GM12878 (cell line): ENCODE measurements around the gene CYSLTR2. TPM values are rescaled to one million over a fixed set of nuclear protein-coding genes. Genes with fewer than 3 reads are reported as not detected.

ENCODE experiments used
- ATAC-seq: fragments of 200-7000 bp; cut with Tn5 transposase; 3 replicates; pipeline ENCODE4 v1.9.1; 2020; ENCODE audit warnings: mild to moderate bottlenecking, moderate library complexity
- BruUV-seq: library from RNA; stranded (reverse); fragments of 400-500 nt; replicated peaks from 2 replicates; lab custom pipeline; 2021; lab: Mats Ljungman, UMichigan
- CTCF ChIA-PET: fragments of 300-600 bp; sonication (Branson Sonifier 250); formaldehyde crosslinking; extraction: SDS; loops from one replicate; lab custom pipeline; 2021; ENCODE audit warnings: inconsistent platforms; lab: Yijun Ruan, JAX
- POLR2A ChIA-PET: fragments of 350-600 bp; formaldehyde crosslinking; extraction: SDS; loops from one replicate; lab custom pipeline; 2021; ENCODE audit warnings: inconsistent platforms; lab: Charles Lee
- RAD21 ChIA-PET: fragments of 300-600 bp; sonication (Branson Sonifier 250); formaldehyde crosslinking; loops from one replicate; lab custom pipeline; 2023; ENCODE audit warnings: antibody characterized with exemption; ENCODE audit not compliant: unreplicated experiment; lab: Charles Lee
- SMC1A ChIA-PET: fragments of 300-600 bp; sonication (Branson Sonifier 250); formaldehyde crosslinking; loops from one replicate; lab custom pipeline; 2023; ENCODE audit not compliant: unreplicated experiment, uncharacterized antibody; lab: Charles Lee
- DNase-seq: peaks from one replicate; pipeline ENCODE4 v3.0.0-alpha.2; 2011; ENCODE audit warnings: low read depth, low spot score
- FAIRE-seq: peaks from 3 replicates; lab custom pipeline; 2011; peaks lifted over from hg19 to GRCh38; lab: Jason Lieb, UNC
- H2AFZ ChIP-seq: 2 replicates; pipeline ENCODE4 v1.6.0; 2011; ENCODE audit warnings: low read depth, low read length, control low read depth; ENCODE audit not compliant: control insufficient read depth
- H3K27ac ChIP-seq: 2 replicates; pipeline ENCODE4 v1.5.1; 2011; ENCODE audit warnings: control low read depth; ENCODE audit not compliant: control insufficient read depth, insufficient read depth
- H3K27me3 ChIP-seq, 2 experiments: replicated peaks in 1 of 2; 2 replicates each; pipeline versions ENCODE4 v1.6.0 to v1.6.1; 2011; ENCODE audit warnings: low read length in 1 of 2; ENCODE audit not compliant: control insufficient read depth in 2 of 2, insufficient read depth in 2 of 2
- H3K36me3 ChIP-seq, 2 experiments: 2 replicates each; pipeline ENCODE4 v1.5.1; 2011; ENCODE audit warnings: low read length in 1 of 2; ENCODE audit not compliant: control insufficient read depth in 2 of 2, insufficient read depth in 2 of 2
- H3K4me1 ChIP-seq: 2 replicates; pipeline ENCODE4 v1.6.1; 2011; ENCODE audit warnings: mild to moderate bottlenecking, low read length, moderate library complexity, mixed read lengths; ENCODE audit not compliant: control insufficient read depth, insufficient read depth
- H3K4me2 ChIP-seq: 2 replicates; pipeline ENCODE4 v1.6.0; 2011; ENCODE audit warnings: control low read depth; ENCODE audit not compliant: control insufficient read depth, insufficient read depth
- H3K4me3 ChIP-seq: fragments of 200-600 bp; sonication (generic); 2 replicates; pipeline ENCODE4 v1.5.1; 2016
- H3K79me2 ChIP-seq: 2 replicates; pipeline ENCODE4 v1.6.0; 2011; ENCODE audit warnings: low read length; ENCODE audit not compliant: control insufficient read depth, insufficient read depth
- H3K9ac ChIP-seq: 2 replicates; pipeline ENCODE4 v1.8.0; 2011; ENCODE audit warnings: low read length, control low read depth, mixed read lengths; ENCODE audit not compliant: control insufficient read depth, insufficient read depth
- H3K9me3 ChIP-seq: replicated peaks from 3 replicates; pipeline ENCODE4 v1.5.1; 2011; ENCODE audit warnings: mild to moderate bottlenecking, low read length; ENCODE audit not compliant: control insufficient read depth, insufficient read depth
- H4K20me1 ChIP-seq: 2 replicates; pipeline ENCODE4 v1.6.0; 2011; ENCODE audit not compliant: control insufficient read depth, insufficient read depth
- BCL11A ChIP-seq: IDR thresholded peaks from 2 replicates; pipeline ENCODE4 v1.6.1; 2011; ENCODE audit warnings: low read depth, low read length
- CEBPB ChIP-seq, 2 experiments: fragments of 150-350 bp in 1 of 2; IDR thresholded peaks; 2 replicates each; pipeline ENCODE4 v1.6.1; 2012 to 2014; ENCODE audit warnings: low read depth in 2 of 2, low read length in 2 of 2, borderline replicate concordance in 1 of 2, inconsistent platforms in 1 of 2
- EED ChIP-seq: sonication (generic); IDR thresholded peaks from 2 replicates; pipeline ENCODE4 v1.6.1; 2016; ENCODE audit warnings: antibody characterized with exemption, low read depth
- EP300 ChIP-seq, 2 experiments: fragments of 150-350 bp in 1 of 2; IDR thresholded peaks; 2 replicates each; pipeline ENCODE4 v1.6.1; 2011 to 2012; ENCODE audit warnings: low read depth in 2 of 2, low read length in 2 of 2, borderline replicate concordance in 1 of 2, improper control_type of control experiment in 1 of 2, inconsistent platforms in 1 of 2; ENCODE audit not compliant: control insufficient read depth in 1 of 2
- IKZF1 ChIP-seq: fragments of 450-650 bp; conservative IDR thresholded peaks from 2 replicates; pipeline ENCODE4 v1.6.1; 2017; ENCODE audit warnings: antibody characterized with exemption, mild to moderate bottlenecking
- IKZF2 ChIP-seq, 2 experiments: fragments of 450-650 bp; IDR thresholded peaks; 2 replicates each; pipeline ENCODE4 v1.6.1; 2017; ENCODE audit warnings: mild to moderate bottlenecking in 2 of 2, moderate library complexity in 2 of 2
- KLF5 ChIP-seq: fragments of 450-650 bp; IDR thresholded peaks from 2 replicates; pipeline ENCODE4 v1.6.1; 2014; ENCODE audit warnings: mild to moderate bottlenecking; ENCODE audit not compliant: partially characterized antibody
- SMAD5 ChIP-seq: IDR thresholded peaks from 2 replicates; pipeline ENCODE4 v1.6.1; 2016; ENCODE audit warnings: antibody characterized with exemption, low read depth
- TBL1XR1 ChIP-seq: IDR thresholded peaks from 2 replicates; pipeline ENCODE4 v1.6.1; 2012; ENCODE audit warnings: low read depth, low read length, improper control_type of control experiment
- WGBS: methylation state at CpG from one replicate; pipeline ENCODE4 v1.1.6; 2016; ENCODE audit warnings: low lambda C conversion rate; ENCODE audit not compliant: insufficient replicate concordance, insufficient coverage; ENCODE audit errors: missing lambda C conversion rate; 5-methylcytosine and 5-hydroxymethylcytosine counted together
- in situ Hi-C: fragments of 300-500 bp; cut with MboI; formaldehyde crosslinking; loops from 9 replicates; pipeline ENCODE4 v1.14.3; 2018; ENCODE audit warnings: mixed read lengths
- intact Hi-C: fragments of 100-400 bp; cut with micrococcal nuclease; formaldehyde crosslinking; loops from one replicate; pipeline ENCODE4 v1.14.2; 2022; ENCODE audit not compliant: unreplicated experiment
- polyA plus RNA-seq, 11 experiments: library from polyadenylated mRNA; depleted of rRNA in 4 of 11; unstranded in 6 of 11; stranded (reverse) in 5 of 11; fragments of >200 nt; fragmentation: Nextera tagmentation in 4 of 11; fragmentation: Illumina TruSeq in 1 of 11; extraction: Ambion mirVana in 4 of 11; extraction: Trizol in 1 of 11; gene quantifications; 1 replicate in 1 of 11; 2 replicates in 10 of 11; pipeline versions ENCODE4 v1.2.1 to v1.2.3, GENCODE V29; 2011 to 2016; ENCODE audit warnings: inconsistent platforms in 2 of 11, missing spikeins in 2 of 11, low read depth in 1 of 11
- total RNA-seq, 4 experiments: library from RNA; depleted of rRNA in 3 of 4; stranded (reverse); fragments of >200 nt in 3 of 4; fragmentation: Illumina TruSeq in 1 of 4; extraction: Trizol in 1 of 4; gene quantifications; 2 replicates each; pipeline versions ENCODE4 v1.2.1 to v1.2.3, GENCODE V29; 2013 to 2021
- TF ChIP-seq, protein P1 (sequence below): IDR thresholded peaks from 2 replicates; pipeline ENCODE4 v1.6.1; 2011; ENCODE audit warnings: low read depth, low read length, improper control_type of control experiment, borderline replicate concordance
- TF ChIP-seq, protein P2 (sequence below): fragments of 450-650 bp; IDR thresholded peaks from 2 replicates; pipeline ENCODE4 v1.6.1; 2016; ENCODE audit warnings: mild to moderate bottlenecking
- TF ChIP-seq, protein P3 (sequence below): fragments of 450-650 bp; IDR thresholded peaks from 2 replicates; pipeline ENCODE4 v1.6.1; 2017; ENCODE audit warnings: mild to moderate bottlenecking, low read depth, inconsistent platforms; ENCODE audit not compliant: poor library complexity, severe bottlenecking

Gene CYSLTR2
- total and polyA plus RNA-seq, 10 of the 15 experiments (the other 5 are each of a cell fraction or from before 2014, with no cell fraction given): 0.02 to 0.08 (median 0.03) TPM; not detected in 5

GRCh38 chr13:48626077-48626449 is 27.7 kb upstream of the CYSLTR2 start:
- Histone ChIP-seq H3K27me3 (no peaks in the 10 kb centered on the region), H3K27ac (no peak overlapping the region), H3K4me2 (no peak overlapping the region), H4K20me1 (no peaks in the 10 kb centered on the region), H3K9ac (no peak overlapping the region), H3K79me2 (no peaks in the 10 kb centered on the region), H2AFZ (no peak overlapping the region), H3K9me3 (peaks cover 4% of the 10 kb centered on the region; the same call in 2 of the 3 replicates), H3K4me1 (no peaks in the 10 kb centered on the region), H3K4me3 (no peak overlapping the region)
- ChIA-PET POLR2A (no interaction called here), RAD21 (no interaction called here), CTCF (no interaction called here)
- ATAC-seq: no peak
- TF ChIP-seq CEBPB (IDR thresholded peaks at IDR 0.05; ENCODE audit: borderline replicate concordance in 1 of 2, low read depth in 2 of 2, low read length in 2 of 2) (no peak), IKZF2 (IDR thresholded peaks at IDR 0.05) (no peak)
- TF ChIP-seq, all 136 proteins: peak for 0
- DNase-seq (no peak), FAIRE-seq (no peak)
- no peaks in the 10 kb centered on the region for H3K36me3 ChIP-seq
- 0% methylated on average over 1 of the region's 1 CpG for WGBS
- SMC1A ChIA-PET: no interaction called here
- BruUV-seq: no TSS peak
- intact Hi-C loops (no loop called here), in situ Hi-C loops (no loop called here)

- RAD21 ChIA-PET: no interaction called here
- CTCF ChIA-PET: no interaction called here
- no peak for TF ChIP-seq TBL1XR1
- TF ChIP-seq BCL11A: no peak
- no peak for TF ChIP-seq EED
- TF ChIP-seq, protein P1, sequence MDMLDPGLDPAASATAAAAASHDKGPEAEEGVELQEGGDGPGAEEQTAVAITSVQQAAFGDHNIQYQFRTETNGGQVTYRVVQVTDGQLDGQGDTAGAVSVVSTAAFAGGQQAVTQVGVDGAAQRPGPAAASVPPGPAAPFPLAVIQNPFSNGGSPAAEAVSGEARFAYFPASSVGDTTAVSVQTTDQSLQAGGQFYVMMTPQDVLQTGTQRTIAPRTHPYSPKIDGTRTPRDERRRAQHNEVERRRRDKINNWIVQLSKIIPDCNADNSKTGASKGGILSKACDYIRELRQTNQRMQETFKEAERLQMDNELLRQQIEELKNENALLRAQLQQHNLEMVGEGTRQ: no peak
- no peak for TF ChIP-seq EP300 (IDR thresholded peaks at IDR 0.05; ENCODE audit: borderline replicate concordance in 1 of 2, control insufficient read depth in 1 of 2, low read depth in 2 of 2, low read length in 2 of 2)
- TF ChIP-seq IKZF1: no peak
- TF ChIP-seq, protein P2, sequence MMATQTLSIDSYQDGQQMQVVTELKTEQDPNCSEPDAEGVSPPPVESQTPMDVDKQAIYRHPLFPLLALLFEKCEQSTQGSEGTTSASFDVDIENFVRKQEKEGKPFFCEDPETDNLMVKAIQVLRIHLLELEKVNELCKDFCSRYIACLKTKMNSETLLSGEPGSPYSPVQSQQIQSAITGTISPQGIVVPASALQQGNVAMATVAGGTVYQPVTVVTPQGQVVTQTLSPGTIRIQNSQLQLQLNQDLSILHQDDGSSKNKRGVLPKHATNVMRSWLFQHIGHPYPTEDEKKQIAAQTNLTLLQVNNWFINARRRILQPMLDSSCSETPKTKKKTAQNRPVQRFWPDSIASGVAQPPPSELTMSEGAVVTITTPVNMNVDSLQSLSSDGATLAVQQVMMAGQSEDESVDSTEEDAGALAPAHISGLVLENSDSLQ: no peak
- TF ChIP-seq, protein P3, sequence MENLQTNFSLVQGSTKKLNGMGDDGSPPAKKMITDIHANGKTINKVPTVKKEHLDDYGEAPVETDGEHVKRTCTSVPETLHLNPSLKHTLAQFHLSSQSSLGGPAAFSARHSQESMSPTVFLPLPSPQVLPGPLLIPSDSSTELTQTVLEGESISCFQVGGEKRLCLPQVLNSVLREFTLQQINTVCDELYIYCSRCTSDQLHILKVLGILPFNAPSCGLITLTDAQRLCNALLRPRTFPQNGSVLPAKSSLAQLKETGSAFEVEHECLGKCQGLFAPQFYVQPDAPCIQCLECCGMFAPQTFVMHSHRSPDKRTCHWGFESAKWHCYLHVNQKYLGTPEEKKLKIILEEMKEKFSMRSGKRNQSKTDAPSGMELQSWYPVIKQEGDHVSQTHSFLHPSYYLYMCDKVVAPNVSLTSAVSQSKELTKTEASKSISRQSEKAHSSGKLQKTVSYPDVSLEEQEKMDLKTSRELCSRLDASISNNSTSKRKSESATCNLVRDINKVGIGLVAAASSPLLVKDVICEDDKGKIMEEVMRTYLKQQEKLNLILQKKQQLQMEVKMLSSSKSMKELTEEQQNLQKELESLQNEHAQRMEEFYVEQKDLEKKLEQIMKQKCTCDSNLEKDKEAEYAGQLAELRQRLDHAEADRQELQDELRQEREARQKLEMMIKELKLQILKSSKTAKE: no peak
- TF ChIP-seq CEBPB (IDR thresholded peaks at IDR 0.05; ENCODE audit: borderline replicate concordance in 1 of 2, low read depth in 2 of 2, low read length in 2 of 2): no peak
- no peak for TF ChIP-seq SMAD5
- TF ChIP-seq KLF5: no peak
Measured at GRCh38 chr13:48626726-48627451, 26.8 kb upstream of the CYSLTR2 start.

More at GRCh38 chr13:48626726-48627451, 26.8 kb upstream of the CYSLTR2 start:
- no peak for ATAC-seq
- no TSS peak for BruUV-seq
- H4K20me1 ChIP-seq: no peaks in the 10 kb centered on the region
- H3K4me2 ChIP-seq: no peak overlapping the region
- no peak overlapping the region for H2AFZ ChIP-seq
- 47% methylated on average over 2 of the region's 2 CpGs for WGBS
- intact Hi-C loops (no loop called here), in situ Hi-C loops (no loop called here)
- no peak overlapping the region for H3K27ac ChIP-seq
- H3K4me1 ChIP-seq: no peaks in the 10 kb centered on the region
- SMC1A ChIA-PET: no interaction called here
- no peak for DNase-seq
- peaks cover 2% of the 10 kb centered on the region; the same call in 2 of the 3 replicates for H3K9me3 ChIP-seq
- no peaks in the 10 kb centered on the region for H3K27me3 ChIP-seq
- no peak overlapping the region for H3K9ac ChIP-seq
- no peak for FAIRE-seq
- POLR2A ChIA-PET: interaction anchor here (0.6 kb wide), 1 partner anchor 13 kb away, joined by 5 read pairs; no protein-coding TSS in a partner anchor
- no peaks in the 10 kb centered on the region for H3K79me2 ChIP-seq
- H3K4me3 ChIP-seq: no peak overlapping the region
- H3K36me3 ChIP-seq: no peaks in the 10 kb centered on the region
